Glomerular endothelial cell (primary cell): ENCODE results near the gene SLCO2B1. TPM values are rescaled to one million over a fixed set of nuclear protein-coding genes. Genes with fewer than 3 reads are reported as not detected.

Experiments used
- DNase-seq: peaks from one replicate; pipeline ENCODE4 v3.0.0-alpha.2; 2011; ENCODE audit warnings: low read depth, low spot score; ENCODE audit errors: extremely low read depth
- total RNA-seq: library from RNA; depleted of rRNA; stranded (reverse); fragments of >200 nt; gene quantifications from 2 replicates; pipeline ENCODE4 v1.2.3, GENCODE V29; 2015

SLCO2B1 gene
- total RNA-seq, 1 donor from 2014 or later, result 5.4 TPM

GRCh38 chr11:75161506-75162095 is 10.7 kb downstream of the SLCO2B1 start:
- peak; percentile 29 for DNase-seq

- DNase-seq, result no peak
Observed at GRCh38 chr11:75162954-75163353, 12.0 kb downstream of the SLCO2B1 start.

- no peak for DNase-seq
Observed at GRCh38 chr11:75163921-75164849, 13.3 kb downstream of the SLCO2B1 start.

- DNase-seq, result no peak
Observed at GRCh38 chr11:75165721-75166120, 14.8 kb downstream of the SLCO2B1 start.

- no peak for DNase-seq
Observed at GRCh38 chr11:75166791-75167190, 15.9 kb downstream of the SLCO2B1 start.

GRCh38 chr11:75167617-75168016 is 16.7 kb downstream of the SLCO2B1 start:
- DNase-seq, result no peak

- DNase-seq, result no peak
Observed at GRCh38 chr11:75169101-75169885, 18.4 kb downstream of the SLCO2B1 start.

- DNase-seq, result no peak
Observed at GRCh38 chr11:75170516-75171201, 19.8 kb downstream of the SLCO2B1 start.

GRCh38 chr11:75173336-75173735 is 22.4 kb downstream of the SLCO2B1 start:
- DNase-seq, result no peak

GRCh38 chr11:75174781-75175370 is 24.0 kb downstream of the SLCO2B1 start:
- no peak for DNase-seq

- no peak for DNase-seq
Observed at GRCh38 chr11:75182664-75183063, 31.8 kb downstream of the SLCO2B1 start.

GRCh38 chr11:75184051-75184450 is 33.1 kb downstream of the SLCO2B1 start:
- DNase-seq, result no peak

- DNase-seq, result no peak
Observed at GRCh38 chr11:75184757-75185425, 34.0 kb downstream of the SLCO2B1 start.

- no peak for DNase-seq
Observed at GRCh38 chr11:75185866-75186265, 35.0 kb downstream of the SLCO2B1 start.

- DNase-seq, result no peak
Observed at GRCh38 chr11:75186999-75187398, 36.1 kb downstream of the SLCO2B1 start.

GRCh38 chr11:75188671-75189070 is 37.8 kb downstream of the SLCO2B1 start:
- DNase-seq, result no peak

- DNase-seq, result no peak
Observed at GRCh38 chr11:75189108-75189507, 38.2 kb downstream of the SLCO2B1 start.

GRCh38 chr11:75189911-75190310 is 39.0 kb downstream of the SLCO2B1 start:
- no peak for DNase-seq

- DNase-seq, result no peak
Observed at GRCh38 chr11:75190652-75191329, 39.9 kb downstream of the SLCO2B1 start.
